IPS-18a (cell line): ENCODE results near the gene CRACDL.

ENCODE experiments used
- H3K27ac ChIP-seq: one replicate; pipeline ENCODE4 v1.5.1; 2013; ENCODE audit warnings: low read length
- H3K27me3 ChIP-seq: one replicate; pipeline ENCODE4 v1.6.1; 2013; ENCODE audit warnings: mild to moderate bottlenecking, low read length; ENCODE audit not compliant: control insufficient read depth, insufficient read depth
- H3K36me3 ChIP-seq: one replicate; pipeline ENCODE4 v1.6.1; 2013; ENCODE audit warnings: low read depth, low read length; ENCODE audit not compliant: control insufficient read depth
- H3K4me1 ChIP-seq: one replicate; pipeline ENCODE4 v1.6.1; 2013; ENCODE audit warnings: low read depth, low read length; ENCODE audit not compliant: control insufficient read depth
- H3K4me3 ChIP-seq: one replicate; pipeline ENCODE4 v1.5.1; 2013; ENCODE audit warnings: low read length
- H3K9ac ChIP-seq: one replicate; pipeline ENCODE4 v1.6.1; 2013; ENCODE audit warnings: mild to moderate bottlenecking, low read length, moderate library complexity
- H3K9me3 ChIP-seq: one replicate; pipeline ENCODE4 v1.6.1; 2013; ENCODE audit warnings: low read depth, low read length; ENCODE audit not compliant: control insufficient read depth

The CRACDL gene

GRCh38 chr2:98801921-98802321 lies 134.1 kb downstream of the CRACDL start:
- Histone ChIP-seq H3K27ac (no peak overlapping the region), H3K27me3 (no peaks in the 10 kb centered on the region), H3K9me3 (no peaks in the 10 kb centered on the region), H3K4me1 (no peaks in the 10 kb centered on the region), H3K4me3 (no peak overlapping the region), H3K36me3 (no peaks in the 10 kb centered on the region), H3K9ac (no peak overlapping the region)

DNA sequence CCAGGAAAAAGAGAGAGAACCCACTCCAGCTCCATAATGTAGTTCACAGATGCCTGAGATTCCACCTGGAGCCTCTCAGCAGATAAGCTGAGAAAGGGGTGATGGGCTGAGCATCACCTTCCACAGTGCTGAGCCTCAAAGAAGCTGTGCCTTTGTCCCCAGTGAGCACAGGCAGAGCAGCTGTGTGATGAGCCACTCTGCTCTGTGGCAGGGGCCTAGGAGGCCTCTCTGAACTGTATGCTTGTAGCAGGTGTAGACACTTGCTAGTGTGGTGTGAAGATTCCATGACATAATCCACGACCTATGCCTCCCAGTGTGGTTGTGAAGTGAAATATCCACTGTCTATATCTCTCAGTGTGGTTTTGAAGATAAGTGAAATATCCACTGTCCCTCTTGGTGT lies 134.7 kb downstream of the CRACDL start:
- Histone ChIP-seq H3K27ac (no peak overlapping the region), H3K4me3 (no peak overlapping the region), H3K27me3 (no peaks in the 10 kb centered on the region), H3K9me3 (no peaks in the 10 kb centered on the region), H3K4me1 (no peaks in the 10 kb centered on the region), H3K36me3 (no peaks in the 10 kb centered on the region), H3K9ac (no peak overlapping the region)

DNA sequence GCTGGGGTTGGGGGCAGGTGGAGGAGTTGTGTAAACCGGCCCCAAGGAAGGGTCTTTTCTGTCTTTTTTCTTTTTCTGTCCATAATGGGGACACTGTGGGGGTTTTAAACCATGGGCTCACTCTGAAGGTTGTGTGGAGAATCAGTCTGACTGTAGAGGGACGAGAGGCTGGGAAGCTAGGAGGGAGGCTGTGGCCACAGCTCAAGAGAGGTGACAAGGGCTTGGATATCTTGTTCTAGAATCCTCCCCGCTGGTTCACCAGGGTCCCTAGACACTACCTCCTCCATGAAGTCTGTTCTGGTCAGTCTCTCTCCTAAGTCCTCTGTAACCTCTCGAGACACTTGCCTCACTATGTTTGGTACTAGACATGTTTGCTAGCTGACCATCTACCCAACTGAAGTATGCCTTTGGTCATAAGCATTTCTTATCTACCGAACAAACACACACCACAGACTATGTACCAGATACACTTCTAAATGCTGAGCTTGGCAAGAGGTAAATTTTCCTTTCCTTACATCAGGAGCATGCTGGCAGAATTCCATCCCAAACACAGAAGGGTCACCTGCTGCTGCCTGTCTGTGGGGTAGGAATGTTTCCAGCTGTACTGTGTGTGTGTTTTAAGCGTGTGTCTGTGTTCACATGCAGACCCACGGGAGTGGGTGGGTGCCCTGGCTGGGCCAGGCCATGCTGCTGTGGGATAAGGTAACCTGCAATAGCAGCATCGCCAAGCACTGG lies 135.5 kb downstream of the CRACDL start:
- Histone ChIP-seq H3K4me1 (no peaks in the 10 kb centered on the region), H3K27ac (no peak overlapping the region), H3K9me3 (no peaks in the 10 kb centered on the region), H3K4me3 (no peak overlapping the region), H3K9ac (no peak overlapping the region), H3K36me3 (no peaks in the 10 kb centered on the region), H3K27me3 (no peaks in the 10 kb centered on the region)

GRCh38 chr2:98799375-98800329 lies 136.4 kb downstream of the CRACDL start:
- Histone ChIP-seq H3K9me3 (no peaks in the 10 kb centered on the region), H3K36me3 (no peaks in the 10 kb centered on the region), H3K4me1 (no peaks in the 10 kb centered on the region), H3K27ac (no peak overlapping the region), H3K27me3 (no peaks in the 10 kb centered on the region), H3K4me3 (no peak overlapping the region), H3K9ac (no peak overlapping the region)

GRCh38 chr2:98796775-98797544 lies 139.1 kb downstream of the CRACDL start:
- Histone ChIP-seq H3K36me3 (no peaks in the 10 kb centered on the region), H3K27me3 (no peaks in the 10 kb centered on the region), H3K9me3 (no peaks in the 10 kb centered on the region), H3K4me3 (no peak overlapping the region), H3K27ac (no peak overlapping the region), H3K9ac (no peak overlapping the region), H3K4me1 (no peaks in the 10 kb centered on the region)

DNA sequence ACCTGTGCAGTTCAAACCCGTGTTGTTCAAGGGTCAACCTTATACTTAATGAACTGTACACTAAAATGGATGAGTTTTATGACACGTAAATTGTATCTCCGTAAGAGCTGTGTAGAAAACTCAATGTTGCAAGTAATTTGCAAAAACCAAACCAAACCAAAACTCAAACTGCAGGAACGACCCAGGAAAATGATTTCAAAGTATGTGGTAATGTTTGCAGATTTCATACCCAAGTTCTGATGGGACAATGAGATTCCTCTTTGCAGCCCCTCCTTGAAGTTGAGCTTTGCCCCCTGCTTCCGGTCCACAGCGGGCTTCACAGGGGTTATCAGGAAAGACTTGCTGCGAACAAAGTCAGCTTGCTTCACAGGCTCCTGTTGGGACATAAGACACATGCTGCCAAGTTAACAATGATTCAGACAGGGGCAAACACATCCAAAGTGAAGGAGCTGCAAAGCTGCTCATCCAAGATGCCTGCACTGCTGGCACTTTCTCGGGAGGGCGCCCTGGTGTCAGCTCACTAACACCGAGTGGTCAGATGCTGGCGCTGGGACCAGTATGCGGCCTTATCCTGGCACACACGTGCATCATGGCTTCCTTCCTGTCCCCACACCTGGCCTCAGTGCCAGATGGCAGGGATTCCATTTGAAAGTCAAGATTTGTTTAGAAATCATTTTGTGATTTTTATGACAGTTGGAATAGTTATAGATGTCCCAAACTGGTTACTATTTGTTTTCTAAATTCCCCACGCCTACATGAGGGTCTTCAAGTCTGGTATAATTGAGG lies 139.9 kb downstream of the CRACDL start:
- no peaks in the 10 kb centered on the region for H3K9me3 ChIP-seq
- H3K4me1 ChIP-seq, result no peaks in the 10 kb centered on the region
- H3K9ac ChIP-seq, result no peak overlapping the region
- no peak overlapping the region for H3K27ac ChIP-seq
- no peak overlapping the region for H3K4me3 ChIP-seq
- no peaks in the 10 kb centered on the region for H3K27me3 ChIP-seq
- no peaks in the 10 kb centered on the region for H3K36me3 ChIP-seq

GRCh38 chr2:98793897-98794830 lies 141.9 kb downstream of the CRACDL start:
- H3K9ac ChIP-seq, result no peak overlapping the region
- no peak overlapping the region for H3K4me3 ChIP-seq
- no peaks in the 10 kb centered on the region for H3K27me3 ChIP-seq
- no peaks in the 10 kb centered on the region for H3K4me1 ChIP-seq
- no peak overlapping the region for H3K27ac ChIP-seq
- no peaks in the 10 kb centered on the region for H3K36me3 ChIP-seq
- no peaks in the 10 kb centered on the region for H3K9me3 ChIP-seq

DNA sequence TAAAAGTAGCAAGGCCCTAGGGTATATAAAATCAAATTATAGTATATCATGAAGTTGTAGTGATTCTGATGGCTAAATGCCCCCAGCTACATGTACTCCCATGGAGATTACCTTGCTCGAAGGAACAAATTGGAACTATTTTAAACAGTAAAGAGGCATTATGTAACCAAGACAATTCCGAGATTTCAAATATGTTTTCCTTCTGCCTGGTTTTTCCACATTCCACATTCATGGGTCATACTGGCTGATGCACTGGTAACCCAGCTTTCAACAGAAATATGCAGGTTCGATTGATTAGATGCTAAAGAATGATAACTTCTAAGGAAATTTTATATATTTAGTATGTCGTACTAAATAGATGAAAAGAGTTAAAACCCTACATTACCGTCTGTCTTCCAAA lies 142.8 kb downstream of the CRACDL start:
- H3K9ac ChIP-seq, result no peak overlapping the region
- H3K27me3 ChIP-seq, result no peaks in the 10 kb centered on the region
- no peak overlapping the region for H3K4me3 ChIP-seq
- H3K4me1 ChIP-seq, result no peaks in the 10 kb centered on the region
- no peaks in the 10 kb centered on the region for H3K36me3 ChIP-seq
- H3K9me3 ChIP-seq, result no peaks in the 10 kb centered on the region
- no peak overlapping the region for H3K27ac ChIP-seq

- Histone ChIP-seq H3K4me3 (no peak overlapping the region), H3K9me3 (no peaks in the 10 kb centered on the region), H3K36me3 (no peaks in the 10 kb centered on the region)
These were observed 145.8 kb downstream of the CRACDL start for GRCh38 chr2:98790221-98790620.

DNA sequence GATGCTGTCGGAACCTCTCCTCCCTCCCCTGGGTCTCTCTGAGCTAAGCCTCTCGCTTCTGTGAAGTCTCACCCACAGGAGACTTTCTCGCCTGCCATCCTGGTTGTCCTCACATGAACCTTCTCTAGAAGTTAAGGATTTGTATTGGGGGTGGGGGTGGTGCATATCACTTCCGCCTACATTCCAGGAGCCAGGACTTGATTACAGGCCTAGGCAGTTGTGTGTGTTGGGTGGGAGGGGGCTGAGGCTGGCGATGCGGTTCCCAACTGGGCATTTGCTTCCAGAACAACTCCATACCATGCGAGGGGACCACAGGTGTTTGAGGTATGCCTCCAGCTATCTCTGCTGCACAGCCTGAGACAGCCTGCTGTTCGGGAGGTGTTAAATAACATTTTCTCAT lies 148.3 kb downstream of the CRACDL start:
- no peaks in the 10 kb centered on the region for H3K9me3 ChIP-seq
- H3K36me3 ChIP-seq, result no peaks in the 10 kb centered on the region
- H3K27me3 ChIP-seq, result no peaks in the 10 kb centered on the region
- no peaks in the 10 kb centered on the region for H3K4me1 ChIP-seq
- no peak overlapping the region for H3K9ac ChIP-seq
- H3K4me3 ChIP-seq, result no peak overlapping the region
- H3K27ac ChIP-seq, result no peak overlapping the region

More at GRCh38 chr2:98790221-98790620, 145.8 kb downstream of the CRACDL start:
- no peaks in the 10 kb centered on the region for H3K27me3 ChIP-seq
- no peak overlapping the region for H3K27ac ChIP-seq
- H3K9ac ChIP-seq, result no peak overlapping the region
- no peaks in the 10 kb centered on the region for H3K4me1 ChIP-seq
